SK-N-SH treated with all-trans-retinoic acid at 6 μM for 48 hours (cell line): ENCODE results near the gene EN2.

Experiments used
- ATAC-seq: fragments of 200-7000 bp; cut with Tn5 transposase; 3 replicates; pipeline ENCODE4 v1.9.1; 2020; ENCODE audit warnings: mild to moderate bottlenecking, moderate library complexity
- BACH2 ChIP-seq: fragments of 250-450 bp; sonication (Bioruptor Pico); IDR thresholded peaks from 2 replicates; pipeline ENCODE4 v1.9.0; 2021; ENCODE audit warnings: mild to moderate bottlenecking, borderline replicate concordance
- CREB5 ChIP-seq: fragments of 250-450 bp; sonication (Bioruptor Pico); IDR thresholded peaks from 2 replicates; pipeline ENCODE4 v1.5.1; 2020; ENCODE audit warnings: low read depth, mild to moderate bottlenecking, moderate library complexity
- CSRNP3 ChIP-seq: fragments of 250-450 bp; sonication (Bioruptor Pico); IDR thresholded peaks from 2 replicates; pipeline ENCODE4 v1.5.1; 2021; ENCODE audit warnings: mild to moderate bottlenecking, moderate library complexity
- ESRRG ChIP-seq: fragments of 250-450 bp; sonication (Bioruptor Pico); IDR thresholded peaks from 2 replicates; pipeline ENCODE4 v1.6.1; 2021; ENCODE audit warnings: mild to moderate bottlenecking
- GLIS3 ChIP-seq: fragments of 250-450 bp; sonication (Bioruptor Pico); IDR thresholded peaks from 2 replicates; pipeline ENCODE4 v1.5.0; 2020; ENCODE audit warnings: mild to moderate bottlenecking, moderate library complexity
- ISL1 ChIP-seq: fragments of 250-450 bp; sonication (Bioruptor Pico); IDR thresholded peaks from 2 replicates; pipeline ENCODE4 v2.1.2; 2022; ENCODE audit warnings: mild to moderate bottlenecking, moderate library complexity
- OSR1 ChIP-seq: fragments of 250-450 bp; sonication (Bioruptor Pico); IDR thresholded peaks from 2 replicates; pipeline ENCODE4 v1.8.0; 2022; ENCODE audit warnings: moderate library complexity, mild to moderate bottlenecking, inconsistent platforms
- PATZ1 ChIP-seq: fragments of 250-450 bp; sonication (Bioruptor Pico); IDR thresholded peaks from 2 replicates; pipeline ENCODE4 v1.8.0; 2020; ENCODE audit warnings: mild to moderate bottlenecking, moderate library complexity, borderline replicate concordance
- POU6F1 ChIP-seq: fragments of 250-450 bp; sonication (Bioruptor Pico); IDR thresholded peaks from 2 replicates; pipeline ENCODE4 v1.8.0; 2021; ENCODE audit warnings: low read depth, mild to moderate bottlenecking, moderate library complexity, borderline replicate concordance
- RARB ChIP-seq: fragments of 250-450 bp; sonication (Bioruptor Pico); IDR thresholded peaks from 2 replicates; pipeline ENCODE4 v1.8.0; 2021; ENCODE audit warnings: mild to moderate bottlenecking, moderate library complexity
- SNAI2 ChIP-seq: fragments of 250-450 bp; sonication (Bioruptor Pico); IDR thresholded peaks from 2 replicates; pipeline ENCODE4 v1.5.0; 2020; ENCODE audit warnings: mild to moderate bottlenecking, moderate library complexity
- TCF4 ChIP-seq: fragments of 250-450 bp; sonication (Bioruptor Pico); IDR thresholded peaks from 2 replicates; pipeline ENCODE4 v1.8.0; 2021; ENCODE audit warnings: mild to moderate bottlenecking, moderate library complexity, borderline replicate concordance
- TOX ChIP-seq: fragments of 250-450 bp; sonication (Bioruptor Pico); IDR thresholded peaks from 2 replicates; pipeline ENCODE4 v1.8.0; 2021; ENCODE audit warnings: mild to moderate bottlenecking, moderate library complexity, borderline replicate concordance
- ZC3H10 ChIP-seq: fragments of 250-450 bp; sonication (Bioruptor Pico); IDR thresholded peaks from 2 replicates; pipeline ENCODE4 v1.5.1; 2021; ENCODE audit warnings: mild to moderate bottlenecking, moderate library complexity
- ZFP30 ChIP-seq: fragments of 450-650 bp; formaldehyde crosslinking; IDR thresholded peaks from 2 replicates; pipeline ENCODE4 v1.5.0; 2022; ENCODE audit warnings: mild to moderate bottlenecking, moderate library complexity
- ZNF565 ChIP-seq: fragments of 450-650 bp; formaldehyde crosslinking; conservative IDR thresholded peaks from 2 replicates; pipeline ENCODE4 v1.5.0; 2020; ENCODE audit warnings: low read depth, mild to moderate bottlenecking, moderate library complexity
- ZNF70 ChIP-seq: fragments of 450-650 bp; formaldehyde crosslinking; IDR thresholded peaks from 2 replicates; pipeline ENCODE4 v1.5.0; 2020; ENCODE audit warnings: mild to moderate bottlenecking, moderate library complexity
- ZNF8 ChIP-seq: fragments of 450-650 bp; formaldehyde crosslinking; IDR thresholded peaks from 2 replicates; pipeline ENCODE4 v1.5.0; 2020; ENCODE audit warnings: mild to moderate bottlenecking, moderate library complexity

The EN2 gene

GRCh38 chr7:155496267-155497005 lies 38.5 kb downstream of the EN2 start:
- no peak; the same call in 2 of the 3 replicates for ATAC-seq
- TF ChIP-seq BACH2 (CRISPR knock-in tag) (no peak), PATZ1 (CRISPR knock-in tag) (no peak), ZFP30 (CRISPR knock-in tag) (no peak), TCF4 (CRISPR knock-in tag) (no peak)

GRCh38 chr7:155497149-155497901 lies 39.4 kb downstream of the EN2 start:
- TF ChIP-seq ZNF8 (CRISPR knock-in tag) (no peak), CSRNP3 (CRISPR knock-in tag) (no peak), GLIS3 (no peak), BACH2 (CRISPR knock-in tag) (no peak), ZFP30 (CRISPR knock-in tag) (no peak), OSR1 (CRISPR knock-in tag) (no peak), PATZ1 (CRISPR knock-in tag) (no peak), POU6F1 (no peak), ESRRG (CRISPR knock-in tag) (no peak), ISL1 (no peak), ZNF70 (no peak), ZC3H10 (CRISPR knock-in tag) (no peak), RARB (CRISPR knock-in tag) (no peak)
- ATAC-seq = no peak; the same call in 2 of the 3 replicates

GRCh38 chr7:155505422-155505793 lies 47.5 kb downstream of the EN2 start:
- TF ChIP-seq SNAI2 = no peak
- TF ChIP-seq PATZ1 (CRISPR knock-in tag) = no peak
- TF ChIP-seq ZNF70 = no peak
- TF ChIP-seq CREB5 (CRISPR knock-in tag) = no peak
- TF ChIP-seq BACH2 (CRISPR knock-in tag) = no peak
- no peak for TF ChIP-seq ZNF565 (CRISPR knock-in tag)
- TF ChIP-seq ESRRG (CRISPR knock-in tag) = no peak
- TF ChIP-seq TOX (CRISPR knock-in tag) = no peak
- TF ChIP-seq GLIS3 = no peak
- no peak for TF ChIP-seq ISL1
- no peak for TF ChIP-seq ZFP30 (CRISPR knock-in tag)
- no peak for ATAC-seq
